ENCODE data around the gene CAMP. TPM values are rescaled to one million over a fixed set of nuclear protein-coding genes. Genes with fewer than 3 reads are reported as not detected.

CAMP gene
- total RNA-seq, 1 donor from 2014 or later, result not detected

GRCh38 chr3:48226939-48227338, 3.6 kb downstream of the CAMP start:
- TF ChIP-seq CTCF (conservative IDR thresholded peaks at IDR 0.05), result no peak
- no peaks in the 10 kb centered on the region for H3K9me3 Mint-ChIP-seq
- DNase-seq (ENCODE audit: extremely low spot score, unreplicated experiment), result no peak
- H3K36me3 Mint-ChIP-seq, result no peaks in the 10 kb centered on the region
- H3K4me3 Mint-ChIP-seq, result no peak overlapping the region
- H3K27me3 Mint-ChIP-seq, result peaks cover 4% of the 10 kb centered on the region
- H3K27ac Mint-ChIP-seq, result no peak overlapping the region
- H3K4me1 Mint-ChIP-seq (ENCODE audit: unreplicated experiment), result no peaks in the 10 kb centered on the region

GRCh38 chr3:48232232-48232631, 8.9 kb downstream of the CAMP start:
- no peaks in the 10 kb centered on the region for H3K9me3 Mint-ChIP-seq
- no peak for DNase-seq (ENCODE audit: extremely low spot score, unreplicated experiment)
- peak overlapping the region; percentile 9 for H3K4me3 Mint-ChIP-seq
- peak overlapping the region; percentile 44 for H3K27ac Mint-ChIP-seq
- no peak for TF ChIP-seq CTCF (conservative IDR thresholded peaks at IDR 0.05)
- H3K27me3 Mint-ChIP-seq, result peaks cover 2% of the 10 kb centered on the region
- peaks cover 10% of the 10 kb centered on the region for H3K4me1 Mint-ChIP-seq (ENCODE audit: unreplicated experiment)
- no peaks in the 10 kb centered on the region for H3K36me3 Mint-ChIP-seq

GRCh38 chr3:48232734-48233133, 9.4 kb downstream of the CAMP start:
- H3K9me3 Mint-ChIP-seq, result no peaks in the 10 kb centered on the region
- peak overlapping the region; percentile 9 for H3K4me3 Mint-ChIP-seq
- DNase-seq (ENCODE audit: extremely low spot score, unreplicated experiment), result no peak
- no peaks in the 10 kb centered on the region for H3K27me3 Mint-ChIP-seq
- TF ChIP-seq CTCF (conservative IDR thresholded peaks at IDR 0.05), result peak; percentile 74
- peaks cover 13% of the 10 kb centered on the region for H3K4me1 Mint-ChIP-seq (ENCODE audit: unreplicated experiment)
- H3K36me3 Mint-ChIP-seq, result no peaks in the 10 kb centered on the region
- H3K27ac Mint-ChIP-seq, result peak overlapping the region; percentile 44

- TF ChIP-seq CTCF (conservative IDR thresholded peaks at IDR 0.05), result no peak
- Mint-ChIP-seq H3K27ac (no peak overlapping the region), H3K4me3 (no peak overlapping the region), H3K4me1 (ENCODE audit: unreplicated experiment) (peaks cover 13% of the 10 kb centered on the region), H3K27me3 (no peaks in the 10 kb centered on the region), H3K9me3 (no peaks in the 10 kb centered on the region), H3K36me3 (no peaks in the 10 kb centered on the region)
- no peak for DNase-seq (ENCODE audit: extremely low spot score, unreplicated experiment)
These were observed 10.2 kb downstream of the CAMP start for GRCh38 chr3:48233542-48233941.

GRCh38 chr3:48236531-48236930, 13.2 kb downstream of the CAMP start:
- Mint-ChIP-seq H3K36me3 (no peaks in the 10 kb centered on the region), H3K9me3 (no peaks in the 10 kb centered on the region), H3K4me1 (ENCODE audit: unreplicated experiment) (peaks cover 20% of the 10 kb centered on the region), H3K27ac (no peak overlapping the region), H3K27me3 (no peaks in the 10 kb centered on the region), H3K4me3 (no peak overlapping the region)
- DNase-seq (ENCODE audit: extremely low spot score, unreplicated experiment), result no peak
- no peak for TF ChIP-seq CTCF (conservative IDR thresholded peaks at IDR 0.05)

GRCh38 chr3:48238531-48239085, 15.3 kb downstream of the CAMP start:
- Mint-ChIP-seq H3K4me1 (ENCODE audit: unreplicated experiment) (peaks cover 15% of the 10 kb centered on the region), H3K9me3 (no peaks in the 10 kb centered on the region), H3K27ac (peak overlapping the region; percentile 46), H3K4me3 (no peak overlapping the region), H3K27me3 (no peaks in the 10 kb centered on the region), H3K36me3 (no peaks in the 10 kb centered on the region)
- DNase-seq (ENCODE audit: extremely low spot score, unreplicated experiment), result no peak
- no peak for TF ChIP-seq CTCF (conservative IDR thresholded peaks at IDR 0.05)

Data from type B pancreatic cell (in vitro differentiated cells).